HepG2 (cell line): ENCODE data around the gene ZBTB14. TPM values are rescaled to one million over a fixed set of nuclear protein-coding genes. Genes with fewer than 3 reads are reported as not detected.

Experiments used
- ATAC-seq: fragments of 200-7000 bp; cut with Tn5 transposase; 3 replicates; pipeline ENCODE4 v1.9.1; 2020; ENCODE audit warnings: mild to moderate bottlenecking, moderate library complexity
- BruUV-seq: library from RNA; stranded (reverse); fragments of 400-500 nt; replicated peaks from 2 replicates; lab custom pipeline; 2021; lab: Mats Ljungman, UMichigan
- CTCF ChIA-PET: fragments of 300-600 bp; formaldehyde crosslinking; extraction: SDS; loops from one replicate; lab custom pipeline; 2021; ENCODE audit warnings: low total read pairs, inconsistent platforms, low intra/inter-chr PET ratio; lab: Yijun Ruan, JAX
- POLR2A ChIA-PET: fragments of 350-600 bp; sonication (Branson Sonifier 250); formaldehyde crosslinking; loops from one replicate; lab custom pipeline; 2020; ENCODE audit warnings: antibody characterized with exemption, inconsistent platforms; lab: Yijun Ruan, JAX
- DNase-seq: peaks from one replicate; pipeline ENCODE4 v3.0.0-alpha.2; 2015; ENCODE audit warnings: low spot score
- FAIRE-seq: peaks from 3 replicates; lab custom pipeline; 2011; peaks lifted over from hg19 to GRCh38; lab: Jason Lieb, UNC
- H2AFZ ChIP-seq: one replicate; pipeline ENCODE4 v1.6.1; 2011; ENCODE audit warnings: low read length, inconsistent platforms
- H3K27ac ChIP-seq: fragments of 300-600 bp; 3 replicates; pipeline ENCODE4 v1.8.0; 2011; ENCODE audit warnings: mixed run types, mild to moderate bottlenecking, mixed read lengths, low read length, inconsistent platforms; ENCODE audit not compliant: insufficient read depth; ENCODE audit errors: extremely low read length
- H3K27me3 ChIP-seq, 2 experiments: fragments of 200-600 bp in 1 of 2; 2 replicates in 1 of 2; 3 replicates in 1 of 2; pipeline versions ENCODE4 v1.6.0 to v1.8.0; 2011; ENCODE audit warnings: low read length in 2 of 2, mild to moderate bottlenecking in 2 of 2, moderate library complexity in 2 of 2, inconsistent platforms in 1 of 2; ENCODE audit not compliant: insufficient read depth in 2 of 2, control insufficient read depth in 1 of 2
- H3K36me3 ChIP-seq, 2 experiments: fragments of 200-600 bp in 1 of 2; replicated peaks in 1 of 2; 2 replicates in 1 of 2; 3 replicates in 1 of 2; pipeline versions ENCODE4 v1.5.1 to v1.8.0; 2011; ENCODE audit warnings: low read length in 2 of 2, inconsistent platforms in 1 of 2; ENCODE audit not compliant: insufficient read depth in 2 of 2, control insufficient read depth in 1 of 2
- H3K4me1 ChIP-seq: 2 replicates; pipeline ENCODE4 v1.5.1; 2012; ENCODE audit warnings: low read length, inconsistent platforms; ENCODE audit not compliant: insufficient read depth
- H3K4me2 ChIP-seq: 2 replicates; pipeline ENCODE4 v1.6.0; 2011; ENCODE audit warnings: low read depth, low read length, inconsistent platforms
- H3K4me3 ChIP-seq, 3 experiments: fragments of 200-600 bp in 1 of 3; sonication (generic), shearing (Covaris generic) in 1 of 3; replicated peaks in 1 of 3; 2 replicates each; pipeline ENCODE4 v1.5.1; 2011 to 2016; ENCODE audit warnings: low read length in 3 of 3, inconsistent platforms in 2 of 3, low read depth in 2 of 3, mild to moderate bottlenecking in 2 of 3, control low read depth in 1 of 3, mixed read lengths in 1 of 3; ENCODE audit not compliant: insufficient read depth in 1 of 3
- H3K79me2 ChIP-seq: one replicate; pipeline ENCODE4 v1.6.1; 2011; ENCODE audit warnings: low read length, inconsistent platforms; ENCODE audit not compliant: insufficient read depth
- H3K9ac ChIP-seq: 2 replicates; pipeline ENCODE4 v1.6.0; 2011; ENCODE audit warnings: mild to moderate bottlenecking, low read depth, low read length, inconsistent platforms; ENCODE audit not compliant: insufficient read depth
- H3K9me3 ChIP-seq: 2 replicates; pipeline ENCODE4 v1.5.1; 2012; ENCODE audit warnings: mild to moderate bottlenecking, low read length
- H4K20me1 ChIP-seq: 2 replicates; pipeline ENCODE4 v1.6.0; 2011; ENCODE audit warnings: inconsistent platforms, mild to moderate bottlenecking, low read length, moderate library complexity; ENCODE audit not compliant: insufficient read depth
- CEBPG ChIP-seq: IDR thresholded peaks from 2 replicates; pipeline ENCODE4 v1.6.1; 2016
- DPF2 ChIP-seq: sonication (generic); formaldehyde crosslinking; IDR thresholded peaks from 2 replicates; pipeline ENCODE4 v1.4.0; 2020; ENCODE audit warnings: mild to moderate bottlenecking, low read depth, missing genetic modification reagents, borderline replicate concordance
- FOXA1 ChIP-seq, 2 experiments: fragments of 450-650 bp in 1 of 2; sonication (generic) in 1 of 2; formaldehyde crosslinking in 1 of 2; IDR thresholded peaks; 2 replicates each; pipeline versions ENCODE4 v1.4.0 to v1.6.1; 2016 to 2020; ENCODE audit warnings: missing genetic modification reagents in 1 of 2
- HMGXB4 ChIP-seq, 2 experiments: sonication (generic) in 1 of 2; formaldehyde crosslinking in 1 of 2; IDR thresholded peaks; 2 replicates each; pipeline versions ENCODE4 v1.4.0 to v1.6.1; 2018 to 2020; ENCODE audit warnings: missing genetic modification reagents in 2 of 2, borderline replicate concordance in 1 of 2, low read depth in 1 of 2, mild to moderate bottlenecking in 1 of 2, missing biosample characterization in 1 of 2
- MED1 ChIP-seq: sonication (generic); formaldehyde crosslinking; IDR thresholded peaks from 2 replicates; pipeline ENCODE4 v1.4.0; 2020; ENCODE audit warnings: missing genetic modification reagents
- NCOR1 ChIP-seq: fragments of 200-600 bp; sonication (generic); IDR thresholded peaks from 2 replicates; pipeline ENCODE4 v1.7.0; 2017; ENCODE audit warnings: antibody characterized with exemption, low read length, borderline replicate concordance
- PAXIP1 ChIP-seq: sonication (generic); formaldehyde crosslinking; conservative IDR thresholded peaks from 2 replicates; pipeline ENCODE4 v1.4.0; 2020; ENCODE audit warnings: mild to moderate bottlenecking, missing genetic modification reagents, moderate library complexity
- PPARG ChIP-seq: conservative IDR thresholded peaks from 2 replicates; pipeline ENCODE4 v1.6.1; 2016; ENCODE audit warnings: missing biosample characterization, missing genetic modification reagents
- SETDB1 ChIP-seq: sonication (generic); formaldehyde crosslinking; IDR thresholded peaks from 2 replicates; pipeline ENCODE4 v1.5.1; 2020; ENCODE audit warnings: missing genetic modification reagents, mild to moderate bottlenecking, borderline replicate concordance
- TFAP4 ChIP-seq: sonication (generic); IDR thresholded peaks from 2 replicates; pipeline ENCODE4 v1.6.1; 2016; ENCODE audit warnings: low read depth, borderline replicate concordance
- ZKSCAN8 ChIP-seq: IDR thresholded peaks from 2 replicates; pipeline ENCODE4 v1.6.1; 2016; ENCODE audit warnings: borderline replicate concordance, missing genetic modification reagents, missing compliant biosample characterization
- ZNF143 ChIP-seq: sonication (generic); formaldehyde crosslinking; IDR thresholded peaks from 2 replicates; pipeline ENCODE4 v1.4.0; 2020; ENCODE audit warnings: missing genetic modification reagents
- ZNF546 ChIP-seq: sonication (generic); formaldehyde crosslinking; conservative IDR thresholded peaks from 2 replicates; pipeline ENCODE4 v1.8.1; 2023; ENCODE audit warnings: mild to moderate bottlenecking, missing genetic modification reagents
- ZNF644 ChIP-seq: IDR thresholded peaks from 2 replicates; pipeline ENCODE4 v1.6.1; 2016; ENCODE audit warnings: low read depth
- WGBS: methylation state at CpG from one replicate; pipeline ENCODE4 v1.1.6; 2017; ENCODE audit warnings: low lambda C conversion rate; 5-methylcytosine and 5-hydroxymethylcytosine counted together
- in situ Hi-C: cut with HindIII; loops from 2 replicates; pipeline ENCODE4 v1.10.0; 2017; ENCODE audit warnings: low pct_unique_long_range_greater_than_20kb; ENCODE audit not compliant: extremely low pct_ligation_motif_present
- intact Hi-C: fragments of 100-400 bp; cut with micrococcal nuclease; formaldehyde crosslinking; loops from one replicate; pipeline ENCODE4 v1.10.0; 2022; ENCODE audit not compliant: unreplicated experiment
- polyA plus RNA-seq, 8 experiments: library from polyadenylated mRNA; depleted of rRNA in 3 of 8; stranded (reverse) in 7 of 8; unstranded in 1 of 8; fragments of >200 nt; fragmentation: Illumina TruSeq in 4 of 8; extraction: Trizol in 4 of 8; gene quantifications; 2 replicates each; pipeline versions ENCODE4 v1.2.1 to v1.2.3, GENCODE V29; 2011 to 2016; ENCODE audit warnings: low read depth in 4 of 8, missing spikeins in 1 of 8, mixed read lengths in 1 of 8; ENCODE audit not compliant: insufficient read depth in 1 of 8
- total RNA-seq, 5 experiments: library from RNA; depleted of rRNA; stranded (reverse); fragments of >200 nt; fragmentation: Illumina TruSeq; extraction: Trizol; gene quantifications; 2 replicates each; pipeline ENCODE4 v1.2.3, GENCODE V29; 2016; ENCODE audit warnings: low read depth in 1 of 5

Gene ZBTB14
- total and polyA plus RNA-seq, 2 of the 13 experiments (the other 11 are each of a cell fraction or from before 2014, with no cell fraction given): 8.0 to 14.4 TPM

GRCh38 chr18:5303636-5304035 is 8.1 kb upstream of the ZBTB14 start (continued):
- TF ChIP-seq ZKSCAN8 (CRISPR knock-in tag): no peak; the same call in 1 of the 2 replicates
- peak; percentile 13; the same call in 1 of the 2 replicates for TF ChIP-seq CEBPG (CRISPR knock-in tag)
- TF ChIP-seq PAXIP1 (CRISPR knock-in tag): peak; percentile 80
- peak; percentile 31; the same call in 1 of the 2 replicates for TF ChIP-seq NCOR1
- peak; percentile 62 for TF ChIP-seq PPARG (CRISPR knock-in tag)
- peak; percentile 79 for TF ChIP-seq MED1
- TF ChIP-seq DPF2: peak; percentile 54; the same call in 1 of the 2 replicates
- no peak for TF ChIP-seq FOXA1 (IDR thresholded peaks at IDR 0.05)
- TF ChIP-seq FOXA1 (CRISPR knock-in tag; IDR thresholded peaks at IDR 0.05): peak; percentile 77
- TF ChIP-seq ZNF546: no peak
- TF ChIP-seq SETDB1: no peak

GRCh38 chr18:5302606-5303005 is 7.1 kb upstream of the ZBTB14 start:
- intact Hi-C loops (no loop called here), in situ Hi-C loops (no loop called here)
- Histone ChIP-seq H3K79me2 (no peaks in the 10 kb centered on the region), H3K27ac (no peak overlapping the region), H4K20me1 (no peaks in the 10 kb centered on the region), H3K9ac (no peak overlapping the region), H3K4me1 (peaks cover 63% of the 10 kb centered on the region), H3K4me2 (no peak overlapping the region), H3K9me3 (no peaks in the 10 kb centered on the region), H2AFZ (no peak overlapping the region), H3K4me3 (no peak overlapping the region), H3K27me3 (no peaks in the 10 kb centered on the region), H3K36me3 (no peaks in the 10 kb centered on the region)
- BruUV-seq: no TSS peak
- ChIA-PET POLR2A (interaction anchor here (2.3 to 2.4 kb wide), 2 partner anchors 8 to 65 kb away, joined by 14 to 21 read pairs; partner anchors contain the start of gene ZBTB14), CTCF (no interaction called here)
- WGBS: 95% methylated on average over 4 of the region's 4 CpGs
- ATAC-seq (no peak), DNase-seq (no peak), FAIRE-seq (no peak)
- no peak for TF ChIP-seq ZNF644 (CRISPR knock-in tag)
- no peak for TF ChIP-seq ZNF143
- TF ChIP-seq TFAP4: no peak
- no peak for TF ChIP-seq HMGXB4 (CRISPR knock-in tag; IDR thresholded peaks at IDR 0.05; ENCODE audit: borderline replicate concordance in 1 of 2, low read depth in 1 of 2)
